Left ventricle myocardium inferior (tissue), 1 donor: ENCODE data around the gene UST. TPM values are rescaled to one million over a fixed set of nuclear protein-coding genes. Genes with fewer than 3 reads are reported as not detected.

Experiments
- DNase-seq: peaks from one replicate; pipeline ENCODE4 v3.0.0-alpha.2; 2020
- H3K27ac ChIP-seq: fragments of 200-600 bp; replicated peaks from 2 replicates; pipeline ENCODE4 v1.8.0; 2021
- H3K27me3 ChIP-seq: fragments of 200-600 bp; 2 replicates; pipeline ENCODE4 v1.8.0; 2021; ENCODE audit warnings: low read depth
- H3K36me3 ChIP-seq: fragments of 200-600 bp; 2 replicates; pipeline ENCODE4 v1.8.0; 2021
- H3K4me1 ChIP-seq: fragments of 200-600 bp; 2 replicates; pipeline ENCODE4 v1.8.0; 2021
- H3K4me3 ChIP-seq: fragments of 200-600 bp; 2 replicates; pipeline ENCODE4 v1.8.0; 2021; ENCODE audit warnings: mild to moderate bottlenecking, moderate library complexity
- H3K9me3 ChIP-seq: fragments of 200-600 bp; replicated peaks from 2 replicates; pipeline ENCODE4 v1.8.0; 2021
- CTCF ChIP-seq: fragments of 200-600 bp; IDR thresholded peaks from 2 replicates; pipeline ENCODE4 v1.8.0; 2021; ENCODE audit warnings: antibody characterized with exemption, mild to moderate bottlenecking, borderline replicate concordance
- intact Hi-C: fragments of 100-400 bp; cut with micrococcal nuclease; formaldehyde crosslinking; loops from one replicate; pipeline ENCODE4 v1.11.0; 2022
- total RNA-seq: library from RNA; stranded (reverse); fragmentation: NEBNext Ultra II Directional; extraction: Animal tissue kit (Norgen Biotek cat#: 25700); gene quantifications from one replicate; pipeline ENCODE4 v1.2.1, GENCODE V29; 2021
- donor health status: DM: no; HTN: yes; CAD: no; lungs with severe emphysema.

The UST gene
- total RNA-seq, 1 donor from 2014 or later = 3.3 TPM

- Histone ChIP-seq H3K9me3 (no peaks in the 10 kb centered on the region), H3K4me3 (no peak overlapping the region), H3K27me3 (no peaks in the 10 kb centered on the region), H3K36me3 (no peaks in the 10 kb centered on the region), H3K27ac (no peak overlapping the region), H3K4me1 (peaks cover 9% of the 10 kb centered on the region)
- no peak for TF ChIP-seq CTCF
- intact Hi-C loops = no loop called here
- DNase-seq = no peak
Observed at GRCh38 chr6:149015535-149016525, 269.0 kb downstream of the UST start.

GRCh38 chr6:149016716-149017115 is 269.9 kb downstream of the UST start:
- no peaks in the 10 kb centered on the region for H3K27me3 ChIP-seq
- no peaks in the 10 kb centered on the region for H3K36me3 ChIP-seq
- intact Hi-C loops = no loop called here
- H3K27ac ChIP-seq = no peak overlapping the region
- DNase-seq = no peak
- TF ChIP-seq CTCF = no peak
- H3K4me1 ChIP-seq = peaks cover 9% of the 10 kb centered on the region
- no peak overlapping the region for H3K4me3 ChIP-seq
- H3K9me3 ChIP-seq = no peaks in the 10 kb centered on the region

- no peak for TF ChIP-seq CTCF
- peaks cover 2% of the 10 kb centered on the region for H3K4me1 ChIP-seq
- H3K36me3 ChIP-seq = peaks cover 4% of the 10 kb centered on the region
- DNase-seq = no peak
- H3K9me3 ChIP-seq = no peaks in the 10 kb centered on the region
- H3K4me3 ChIP-seq = no peak overlapping the region
- H3K27me3 ChIP-seq = no peaks in the 10 kb centered on the region
- H3K27ac ChIP-seq = no peak overlapping the region
- intact Hi-C loops = no loop called here
Observed at GRCh38 chr6:149020319-149020718, 273.5 kb downstream of the UST start.

- peaks cover 4% of the 10 kb centered on the region for H3K36me3 ChIP-seq
- H3K9me3 ChIP-seq = peaks cover 5% of the 10 kb centered on the region
- peaks cover 6% of the 10 kb centered on the region for H3K4me1 ChIP-seq
- no peaks in the 10 kb centered on the region for H3K27me3 ChIP-seq
- intact Hi-C loops = no loop called here
- TF ChIP-seq CTCF = no peak
- no peak overlapping the region for H3K4me3 ChIP-seq
- no peak overlapping the region for H3K27ac ChIP-seq
- DNase-seq = no peak
Observed at GRCh38 chr6:149024361-149024760, 277.5 kb downstream of the UST start.

GRCh38 chr6:149025061-149025460 is 278.2 kb downstream of the UST start:
- Histone ChIP-seq H3K36me3 (peaks cover 4% of the 10 kb centered on the region), H3K4me3 (no peak overlapping the region), H3K9me3 (peaks cover 5% of the 10 kb centered on the region), H3K4me1 (peaks cover 6% of the 10 kb centered on the region), H3K27me3 (no peaks in the 10 kb centered on the region), H3K27ac (no peak overlapping the region)
- DNase-seq = no peak
- intact Hi-C loops = loop anchor here (5.0 kb wide), 1 partner anchor 412 kb away; no protein-coding TSS in a partner anchor
- TF ChIP-seq CTCF = no peak
